GM18861 (cell line): ENCODE data around the gene SLC22A23.

Experiments used
- ATAC-seq: cut with Tn5 transposase; IDR thresholded peaks from one replicate; pipeline ENCODE4 v1.9.1; 2021; ENCODE audit not compliant: unreplicated experiment

Gene SLC22A23

GRCh38 chr6:3446184-3446583, 10.7 kb downstream of the SLC22A23 start:
- ATAC-seq = no peak

- ATAC-seq = no peak
Measured at GRCh38 chr6:3444276-3445088, 12.4 kb downstream of the SLC22A23 start.

- ATAC-seq = no peak
Measured at GRCh38 chr6:3443221-3443515, 13.7 kb downstream of the SLC22A23 start.

- no peak for ATAC-seq
Measured at GRCh38 chr6:3442431-3443220, 14.2 kb downstream of the SLC22A23 start.

- ATAC-seq = no peak
Measured at GRCh38 chr6:3440911-3441310, 15.9 kb downstream of the SLC22A23 start.

- no peak for ATAC-seq
Measured at GRCh38 chr6:3439961-3440360, 16.9 kb downstream of the SLC22A23 start.

GRCh38 chr6:3438190-3439167, 18.4 kb downstream of the SLC22A23 start:
- ATAC-seq = no peak

- no peak for ATAC-seq
Measured at GRCh38 chr6:3433005-3433404, 23.8 kb downstream of the SLC22A23 start.

- no peak for ATAC-seq
Measured at GRCh38 chr6:3432416-3432815, 24.4 kb downstream of the SLC22A23 start.

- no peak for ATAC-seq
Measured at GRCh38 chr6:3431994-3432393, 24.9 kb downstream of the SLC22A23 start.

- no peak for ATAC-seq
Measured at GRCh38 chr6:3429211-3429610, 27.6 kb downstream of the SLC22A23 start.

GRCh38 chr6:3428700-3429099, 28.1 kb downstream of the SLC22A23 start:
- no peak for ATAC-seq

- no peak for ATAC-seq
Measured at GRCh38 chr6:3428247-3428646, 28.6 kb downstream of the SLC22A23 start.

GRCh38 chr6:3427687-3428085, 29.2 kb downstream of the SLC22A23 start:
- no peak for ATAC-seq

GRCh38 chr6:3426927-3427686, 29.7 kb downstream of the SLC22A23 start:
- ATAC-seq = no peak

GRCh38 chr6:3426091-3426926, 30.5 kb downstream of the SLC22A23 start:
- no peak for ATAC-seq

GRCh38 chr6:3425574-3425973, 31.3 kb downstream of the SLC22A23 start:
- no peak for ATAC-seq

GRCh38 chr6:3424185-3424927, 32.5 kb downstream of the SLC22A23 start:
- ATAC-seq = no peak
